Measurements from ENCODE around the gene RBBP4.

Gene RBBP4

GRCh38 chr1:32613472-32613871 lies 37.5 kb upstream of the RBBP4 start:
- no peak overlapping the region for H3K4me3 ChIP-seq (ENCODE audit: low read depth, low read length)
- DNase-seq (ENCODE audit: low read depth), result no peak
- no peak for TF ChIP-seq CTCF (IDR thresholded peaks at IDR 0.05; ENCODE audit: control insufficient read depth, extremely low read depth, insufficient read depth)

DNA sequence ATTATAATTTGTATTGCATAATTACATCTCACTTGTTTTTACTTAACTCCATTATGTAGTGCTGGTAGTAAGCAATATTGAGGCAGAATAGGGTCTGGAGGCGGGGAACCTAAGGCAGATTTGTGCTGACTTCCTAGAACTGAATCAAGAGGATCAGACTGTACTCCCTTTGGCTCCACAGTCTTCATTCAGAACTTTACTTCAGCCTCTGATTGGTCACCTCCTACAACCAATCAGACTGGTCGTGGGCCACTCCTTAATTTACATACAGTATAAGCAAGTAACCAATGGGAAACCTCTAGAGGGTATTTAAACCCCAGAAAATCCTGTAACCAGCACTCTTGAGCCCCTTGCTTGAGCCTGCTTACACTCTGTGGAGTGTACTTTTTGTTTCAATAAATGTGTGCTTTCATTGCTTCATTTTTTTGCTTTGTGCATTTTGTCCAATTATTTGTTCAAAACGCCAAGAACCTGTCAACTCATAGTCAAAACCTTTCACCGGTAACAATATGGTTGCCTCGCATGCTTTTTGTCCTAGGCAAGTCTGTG lies 32.3 kb upstream of the RBBP4 start:
- no peak for DNase-seq (ENCODE audit: low read depth)
- no peak for TF ChIP-seq CTCF (IDR thresholded peaks at IDR 0.05; ENCODE audit: control insufficient read depth, extremely low read depth, insufficient read depth)
- no peak overlapping the region for H3K4me3 ChIP-seq (ENCODE audit: low read depth, low read length)

DNA sequence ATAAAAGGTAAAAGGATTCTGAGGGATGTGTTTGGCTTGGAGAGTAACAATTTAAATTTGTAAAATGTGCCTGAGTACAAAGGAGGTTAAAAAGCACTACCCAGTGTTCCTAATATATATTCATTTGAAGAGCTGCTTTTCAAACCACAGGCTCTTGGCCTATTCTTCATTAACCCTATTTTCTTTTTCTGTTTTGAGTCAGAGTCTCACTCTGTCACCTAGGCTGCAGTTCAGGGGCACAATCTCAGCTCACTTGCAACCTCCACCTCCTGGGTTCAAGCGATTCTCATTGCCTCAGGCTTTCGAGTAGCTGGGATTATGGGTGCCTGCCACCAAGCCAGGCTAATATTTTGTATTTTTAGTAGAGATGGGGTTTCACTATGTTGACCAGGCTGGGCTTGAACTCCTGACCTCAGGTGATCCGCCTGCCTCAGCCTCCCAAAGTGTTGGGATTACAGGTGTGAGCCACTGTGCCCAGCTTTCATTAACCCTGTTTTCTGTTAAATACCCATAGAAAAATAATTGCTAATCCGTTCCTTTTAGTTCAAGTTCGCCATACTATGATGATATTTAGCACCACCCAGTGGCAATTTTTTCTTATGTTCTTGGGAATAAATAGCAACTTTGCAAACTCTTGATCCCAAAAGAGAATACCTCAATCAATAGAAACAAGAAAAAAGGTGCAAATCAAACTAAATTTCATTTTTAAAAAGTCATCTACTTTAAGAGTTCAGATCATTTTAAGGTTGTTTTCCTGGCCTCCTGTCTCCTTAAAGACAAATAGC lies 31.1 kb upstream of the RBBP4 start:
- DNase-seq (ENCODE audit: low read depth), result no peak
- H3K4me3 ChIP-seq (ENCODE audit: low read depth, low read length), result no peak overlapping the region
- peak; percentile 37; the same call in 1 of the 2 replicates for TF ChIP-seq CTCF (IDR thresholded peaks at IDR 0.05; ENCODE audit: control insufficient read depth, extremely low read depth, insufficient read depth)

- no peak for TF ChIP-seq CTCF (IDR thresholded peaks at IDR 0.05; ENCODE audit: control insufficient read depth, extremely low read depth, insufficient read depth)
- no peak overlapping the region for H3K4me3 ChIP-seq (ENCODE audit: low read depth, low read length)
- no peak for DNase-seq (ENCODE audit: low read depth)
Observed at GRCh38 chr1:32622205-32622604, 28.8 kb upstream of the RBBP4 start.

GRCh38 chr1:32622806-32623681 lies 28.0 kb upstream of the RBBP4 start:
- DNase-seq (ENCODE audit: low read depth), result no peak
- no peak for TF ChIP-seq CTCF (IDR thresholded peaks at IDR 0.05; ENCODE audit: control insufficient read depth, extremely low read depth, insufficient read depth)
- H3K4me3 ChIP-seq (ENCODE audit: low read depth, low read length), result no peak overlapping the region

GRCh38 chr1:32623775-32624174 lies 27.2 kb upstream of the RBBP4 start:
- TF ChIP-seq CTCF (IDR thresholded peaks at IDR 0.05; ENCODE audit: control insufficient read depth, extremely low read depth, insufficient read depth), result no peak
- DNase-seq (ENCODE audit: low read depth), result no peak
- H3K4me3 ChIP-seq (ENCODE audit: low read depth, low read length), result no peak overlapping the region
